Central memory CD8-positive, alpha-beta T cell (primary cell): ENCODE results near the gene PRKAG2.
A peak's percentile ranks its signal among the peaks of the same experiment; 100 is the strongest.

Experiments used
- ATAC-seq: fragments of 150-1000 bp; cut with Tn5 transposase; replicated peaks from 2 replicates; pipeline ENCODE4 v1.10.0; 2022; ENCODE audit warnings: mild to moderate bottlenecking, moderate FRiP score, moderate number of reproducible peaks; ENCODE audit not compliant: poor library complexity, severe bottlenecking; ENCODE audit errors: extremely low read depth
- DNase-seq, 2 donors: peaks; one replicate each; pipeline ENCODE4 v3.0.0; 2021; ENCODE audit warnings: low spot score in 2 of 2
- H3K27ac Mint-ChIP-seq: one replicate; pipeline ENCODE4 v1.8.0; 2022; ENCODE audit warnings: low read depth, mild to moderate bottlenecking, moderate library complexity, mixed read lengths
- H3K27me3 Mint-ChIP-seq: one replicate; pipeline ENCODE4 v1.8.0; 2022; ENCODE audit warnings: mixed read lengths
- H3K36me3 Mint-ChIP-seq: one replicate; pipeline ENCODE4 v1.8.0; 2022; ENCODE audit warnings: mild to moderate bottlenecking, moderate library complexity, mixed read lengths; ENCODE audit not compliant: insufficient read depth
- H3K4me1 Mint-ChIP-seq: one replicate; pipeline ENCODE4 v1.8.0; 2022; ENCODE audit warnings: mixed read lengths
- H3K4me3 Mint-ChIP-seq: one replicate; pipeline ENCODE4 v1.8.0; 2022; ENCODE audit warnings: mild to moderate bottlenecking, moderate library complexity, mixed read lengths
- H3K9me3 Mint-ChIP-seq: one replicate; pipeline ENCODE4 v1.8.0; 2022; ENCODE audit warnings: mixed read lengths

The PRKAG2 gene

DNA sequence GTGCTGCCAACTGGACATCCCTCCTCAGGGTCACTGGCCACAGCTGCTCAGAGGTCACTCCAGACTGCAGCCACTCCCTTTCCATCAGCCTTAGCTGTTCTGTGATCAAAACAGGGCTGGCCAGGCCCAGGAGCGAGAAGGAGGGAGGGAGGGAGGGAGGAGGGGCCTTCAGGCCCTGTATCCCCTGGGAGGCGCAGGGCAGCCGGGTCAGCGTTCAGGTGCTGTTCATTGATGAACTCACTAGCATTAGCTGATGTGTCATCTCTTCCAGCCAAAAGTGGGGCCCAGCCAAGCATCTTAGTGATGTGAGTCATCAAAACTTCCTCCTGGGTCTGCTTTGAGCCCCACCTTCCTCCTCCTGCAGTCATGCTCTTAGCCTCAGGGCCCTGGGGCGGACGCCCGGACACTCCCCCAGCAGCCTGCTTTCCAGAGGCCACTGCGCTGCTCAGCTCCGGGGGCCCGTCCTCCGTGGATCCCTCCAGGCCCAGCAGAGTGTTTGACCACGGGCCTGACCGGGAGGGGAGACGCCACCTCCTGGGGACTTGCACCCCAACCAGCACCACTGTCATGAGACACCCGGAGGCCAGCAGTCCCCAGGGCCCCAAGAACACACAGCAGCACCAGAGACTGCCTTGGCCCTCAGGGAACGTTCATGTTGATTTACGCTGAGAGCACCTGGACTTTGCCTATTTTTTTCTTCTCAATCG is 149.2 kb downstream of the PRKAG2 start:
- H3K27ac Mint-ChIP-seq = no peak overlapping the region

GRCh38 chr7:151726652-151727578 is 150.0 kb downstream of the PRKAG2 start:
- Mint-ChIP-seq H3K4me1 (peaks cover 21% of the 10 kb centered on the region), H3K9me3 (no peaks in the 10 kb centered on the region), H3K4me3 (no peak overlapping the region), H3K27ac (no peak overlapping the region), H3K27me3 (no peaks in the 10 kb centered on the region), H3K36me3 (peaks cover 3% of the 10 kb centered on the region)
- DNase-seq (no peak), ATAC-seq (no peak)

More for the DNA sequence above, 149.2 kb downstream of the PRKAG2 start:
- Mint-ChIP-seq H3K4me3 (no peak overlapping the region), H3K36me3 (peaks cover 2% of the 10 kb centered on the region), H3K9me3 (no peaks in the 10 kb centered on the region), H3K4me1 (peaks cover 20% of the 10 kb centered on the region), H3K27me3 (no peaks in the 10 kb centered on the region)
- DNase-seq = no peak
- ATAC-seq = no peak

DNA sequence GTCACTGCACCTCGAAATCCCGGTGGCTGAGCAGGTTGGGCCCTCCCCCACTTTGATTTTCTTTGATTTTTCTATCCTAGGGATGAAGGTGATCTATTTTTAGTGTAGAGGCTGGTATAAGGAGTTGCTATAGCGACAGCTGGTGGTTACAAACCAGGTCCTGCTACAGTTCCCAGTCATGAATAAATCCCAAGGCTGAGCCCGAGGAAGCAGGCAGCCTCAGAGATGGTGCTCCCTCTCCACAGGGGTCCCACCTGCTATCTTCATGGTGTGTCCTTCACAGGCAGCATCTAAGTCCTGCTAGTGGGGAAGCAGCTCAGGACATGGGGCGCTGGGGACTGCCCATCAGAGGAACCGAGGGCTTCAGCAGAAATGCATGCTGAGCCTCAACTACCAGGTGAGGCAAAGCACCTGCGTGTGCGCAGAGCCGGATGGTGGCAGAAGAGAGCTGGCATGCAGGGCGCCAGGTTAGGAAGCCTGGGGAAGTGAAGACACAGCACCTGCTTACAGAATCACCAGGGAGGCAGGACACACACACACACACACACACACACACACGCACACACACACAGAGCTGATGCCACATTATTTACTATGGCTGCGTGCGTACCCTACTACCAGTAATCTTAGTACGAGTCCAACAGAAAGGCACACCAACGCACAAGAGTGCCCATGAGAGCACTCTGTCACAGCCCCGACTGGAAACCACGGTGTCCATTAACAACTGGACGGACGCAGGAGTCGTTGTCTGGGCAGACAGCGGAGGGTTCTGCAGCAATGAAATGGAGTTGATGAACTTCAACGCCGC is 150.9 kb downstream of the PRKAG2 start:
- H3K27ac Mint-ChIP-seq = no peak overlapping the region
- DNase-seq = no peak
- peaks cover 21% of the 10 kb centered on the region for H3K4me1 Mint-ChIP-seq
- ATAC-seq = no peak
- H3K4me3 Mint-ChIP-seq = no peak overlapping the region
- no peaks in the 10 kb centered on the region for H3K27me3 Mint-ChIP-seq
- H3K36me3 Mint-ChIP-seq = peaks cover 3% of the 10 kb centered on the region
- H3K9me3 Mint-ChIP-seq = no peaks in the 10 kb centered on the region

GRCh38 chr7:151724920-151725584 is 151.9 kb downstream of the PRKAG2 start:
- Mint-ChIP-seq H3K4me3 (no peak overlapping the region), H3K27me3 (no peaks in the 10 kb centered on the region), H3K36me3 (peaks cover 6% of the 10 kb centered on the region), H3K27ac (no peak overlapping the region), H3K9me3 (no peaks in the 10 kb centered on the region), H3K4me1 (peaks cover 21% of the 10 kb centered on the region)
- DNase-seq (no peak), ATAC-seq (no peak)

DNA sequence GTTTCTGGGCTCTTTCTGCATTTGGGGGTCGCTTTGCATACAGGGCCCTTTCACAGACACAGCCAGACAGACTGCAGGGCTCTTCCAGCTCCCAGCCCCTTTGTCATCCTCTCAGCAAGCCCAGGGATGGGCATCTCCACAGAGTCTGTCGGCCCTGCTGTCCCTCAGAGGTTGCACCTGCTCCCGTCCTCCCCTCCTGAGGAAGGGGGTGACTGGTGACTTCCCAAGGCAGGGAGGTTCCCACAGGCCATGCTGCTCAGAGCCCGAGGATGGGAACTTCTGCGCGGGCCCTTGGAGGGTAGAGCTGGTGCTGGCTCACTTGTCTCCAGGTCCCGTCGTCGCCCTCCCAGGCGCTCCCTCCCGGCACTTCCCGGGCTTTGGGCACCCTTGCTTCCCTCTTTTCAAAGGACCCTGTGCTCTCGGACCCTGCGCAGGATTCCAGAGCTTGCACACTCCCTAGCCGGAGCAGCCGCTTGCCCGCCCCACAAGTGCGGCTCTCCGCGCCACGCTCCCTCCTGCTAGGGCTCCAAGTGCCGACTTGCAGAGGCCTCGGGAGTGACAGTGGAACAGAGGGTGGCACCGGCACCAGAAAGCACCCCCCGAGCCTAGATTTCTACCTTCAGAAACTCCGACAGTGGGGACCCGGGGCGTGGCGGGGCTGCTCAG is 152.5 kb downstream of the PRKAG2 start:
- ATAC-seq (no peak), DNase-seq (no peak)
- peaks cover 21% of the 10 kb centered on the region for H3K4me1 Mint-ChIP-seq
- H3K27me3 Mint-ChIP-seq = no peaks in the 10 kb centered on the region
- no peak overlapping the region for H3K4me3 Mint-ChIP-seq
- H3K9me3 Mint-ChIP-seq = no peaks in the 10 kb centered on the region
- H3K36me3 Mint-ChIP-seq = peaks cover 7% of the 10 kb centered on the region
- H3K27ac Mint-ChIP-seq = peak overlapping the region; percentile 29

DNA sequence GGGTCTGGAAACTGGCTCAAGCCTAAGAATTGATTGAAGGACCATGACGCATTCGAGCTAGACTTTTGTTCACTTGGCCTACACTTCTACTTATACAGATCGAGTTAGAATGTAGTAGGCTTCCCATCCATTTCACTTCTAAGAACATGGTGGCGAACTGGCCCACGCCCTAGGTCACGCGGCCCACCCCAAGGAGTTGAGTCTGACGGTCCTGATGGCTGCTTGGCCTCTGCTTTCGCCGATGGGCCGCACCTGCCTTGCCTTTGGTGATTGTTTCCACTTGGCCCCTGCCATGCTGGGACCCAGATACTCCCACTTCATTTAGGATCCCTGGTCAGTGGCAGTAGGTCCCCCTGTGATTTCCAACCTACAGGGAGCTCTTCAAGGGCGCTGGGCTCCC is 153.6 kb downstream of the PRKAG2 start:
- H3K36me3 Mint-ChIP-seq = peaks cover 9% of the 10 kb centered on the region
- no peaks in the 10 kb centered on the region for H3K27me3 Mint-ChIP-seq
- peaks cover 15% of the 10 kb centered on the region for H3K4me1 Mint-ChIP-seq
- DNase-seq (no peak), ATAC-seq (no peak)
- H3K27ac Mint-ChIP-seq = no peak overlapping the region
- H3K4me3 Mint-ChIP-seq = no peak overlapping the region
- no peaks in the 10 kb centered on the region for H3K9me3 Mint-ChIP-seq

GRCh38 chr7:151722533-151722932 is 154.4 kb downstream of the PRKAG2 start:
- no peaks in the 10 kb centered on the region for H3K9me3 Mint-ChIP-seq
- no peaks in the 10 kb centered on the region for H3K27me3 Mint-ChIP-seq
- H3K36me3 Mint-ChIP-seq = peaks cover 9% of the 10 kb centered on the region
- peaks cover 9% of the 10 kb centered on the region for H3K4me1 Mint-ChIP-seq
- H3K4me3 Mint-ChIP-seq = no peak overlapping the region
- H3K27ac Mint-ChIP-seq = no peak overlapping the region
- DNase-seq (no peak), ATAC-seq (no peak)

- no peak overlapping the region for H3K27ac Mint-ChIP-seq
- H3K27me3 Mint-ChIP-seq = no peaks in the 10 kb centered on the region
- peaks cover 9% of the 10 kb centered on the region for H3K4me1 Mint-ChIP-seq
- no peak overlapping the region for H3K4me3 Mint-ChIP-seq
- DNase-seq (no peak), ATAC-seq (no peak)
- no peaks in the 10 kb centered on the region for H3K9me3 Mint-ChIP-seq
- H3K36me3 Mint-ChIP-seq = peaks cover 9% of the 10 kb centered on the region
Observed at GRCh38 chr7:151721694-151722093, 155.2 kb downstream of the PRKAG2 start.

- no peak for DNase-seq
- H3K4me1 Mint-ChIP-seq = peaks cover 5% of the 10 kb centered on the region
- no peaks in the 10 kb centered on the region for H3K9me3 Mint-ChIP-seq
- H3K27me3 Mint-ChIP-seq = no peaks in the 10 kb centered on the region
- H3K36me3 Mint-ChIP-seq = peaks cover 9% of the 10 kb centered on the region
- H3K4me3 Mint-ChIP-seq = no peak overlapping the region
- no peak for ATAC-seq
- no peak overlapping the region for H3K27ac Mint-ChIP-seq
Observed at GRCh38 chr7:151721236-151721635, 155.7 kb downstream of the PRKAG2 start.

GRCh38 chr7:151720280-151720679 is 156.6 kb downstream of the PRKAG2 start:
- DNase-seq = no peak
- no peak for ATAC-seq
- Mint-ChIP-seq H3K36me3 (peaks cover 8% of the 10 kb centered on the region), H3K27me3 (no peaks in the 10 kb centered on the region), H3K4me3 (no peak overlapping the region), H3K9me3 (no peaks in the 10 kb centered on the region), H3K27ac (peak overlapping the region; percentile 86), H3K4me1 (peaks cover 4% of the 10 kb centered on the region)

- Mint-ChIP-seq H3K4me3 (no peak overlapping the region), H3K27ac (peak overlapping the region; percentile 86), H3K4me1 (peaks cover 4% of the 10 kb centered on the region), H3K27me3 (no peaks in the 10 kb centered on the region), H3K9me3 (no peaks in the 10 kb centered on the region), H3K36me3 (peaks cover 8% of the 10 kb centered on the region)
- DNase-seq (no peak), ATAC-seq (no peak)
Observed at GRCh38 chr7:151719897-151720242, 157.0 kb downstream of the PRKAG2 start.
